GM10266 (cell line): Measurements from ENCODE around the gene LHFPL2.

Source experiments
- DNase-seq: peaks from one replicate; pipeline ENCODE4 v3.0.0; 2012; ENCODE audit errors: extremely low spot score
- CTCF ChIP-seq: IDR thresholded peaks from 2 replicates; pipeline ENCODE4 v1.5.1; 2012; ENCODE audit warnings: mild to moderate bottlenecking, low read depth; ENCODE audit not compliant: control insufficient read depth, insufficient read depth; ENCODE audit errors: missing control alignments

The LHFPL2 gene

GRCh38 chr5:78549043-78549442 lies 99.5 kb downstream of the LHFPL2 start:
- no peak for DNase-seq
- TF ChIP-seq CTCF: no peak

DNA sequence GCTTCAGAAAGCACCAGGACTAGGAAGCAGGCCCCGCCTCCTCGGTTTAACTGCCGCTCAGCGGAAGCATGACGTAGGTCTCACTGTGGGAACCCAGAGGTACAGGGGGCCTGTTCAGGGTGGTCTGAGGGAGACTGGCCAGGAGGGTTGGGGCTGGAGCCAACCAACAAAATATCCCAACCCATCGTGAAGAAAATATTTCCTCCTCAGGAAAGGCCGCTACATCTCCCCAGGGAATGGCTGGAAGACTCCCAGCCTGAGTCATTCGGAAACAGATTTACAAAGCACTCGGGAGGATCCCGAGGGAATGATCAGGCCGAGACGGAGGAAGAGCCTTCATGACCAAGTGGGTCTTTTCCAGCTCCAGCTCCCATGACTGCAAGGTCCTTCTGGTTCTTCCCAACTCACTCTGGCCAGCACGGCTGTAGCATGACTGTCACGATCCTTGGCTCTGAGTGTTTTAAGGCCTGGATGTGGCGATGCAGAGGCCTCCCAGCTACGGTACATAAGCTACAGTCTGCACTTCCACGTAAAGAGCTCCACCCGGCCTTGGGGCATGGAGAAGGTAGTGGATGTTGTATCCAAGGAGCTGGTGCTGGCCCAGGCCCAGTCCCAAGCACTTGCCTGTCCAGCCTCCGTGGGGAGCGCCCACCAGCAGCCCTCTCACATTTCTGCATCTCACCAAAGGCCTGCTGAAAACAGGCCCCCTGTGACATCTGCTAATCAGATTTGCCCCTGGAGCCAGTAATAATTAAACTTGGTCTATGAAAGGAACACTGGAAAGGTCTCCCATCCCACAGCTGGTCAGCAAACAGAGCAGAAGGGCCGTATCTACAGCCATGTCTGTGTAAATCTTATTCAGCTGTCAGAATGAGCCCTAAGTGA lies 100.6 kb downstream of the LHFPL2 start:
- no peak for TF ChIP-seq CTCF
- no peak for DNase-seq

DNA sequence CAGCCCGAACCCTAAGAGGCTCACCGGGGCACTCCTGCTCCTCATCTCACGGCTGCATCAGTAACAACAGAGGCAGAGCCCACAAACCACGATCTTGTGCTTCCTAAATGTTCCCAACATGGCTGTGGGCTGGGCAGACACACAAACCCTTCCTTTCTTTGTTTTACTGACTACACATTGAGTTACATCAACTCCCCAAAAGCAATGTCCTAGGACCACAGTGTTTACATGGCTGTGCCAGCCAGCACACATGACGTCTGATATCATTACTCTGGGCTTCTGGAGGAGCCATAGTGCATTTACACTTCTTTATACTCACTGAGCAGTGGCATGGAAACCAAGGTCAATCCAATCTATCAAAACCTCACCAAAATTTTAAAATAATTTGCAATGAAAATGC lies 101.4 kb downstream of the LHFPL2 start:
- no peak for DNase-seq
- TF ChIP-seq CTCF: no peak

- DNase-seq: no peak
- TF ChIP-seq CTCF: no peak
Observed at GRCh38 chr5:78546276-78546996, 102.1 kb downstream of the LHFPL2 start.

- DNase-seq: no peak
- TF ChIP-seq CTCF: no peak
Observed at GRCh38 chr5:78545406-78545805, 103.2 kb downstream of the LHFPL2 start.

- DNase-seq: no peak
Observed at GRCh38 chr5:78544561-78545201, 103.9 kb downstream of the LHFPL2 start.

More at GRCh38 chr5:78544561-78545201, 103.9 kb downstream of the LHFPL2 start:
- no peak for TF ChIP-seq CTCF
